Measurements from ENCODE around the gene DNASE1. TPM values are rescaled to one million over a fixed set of nuclear protein-coding genes. Genes with fewer than 3 reads are reported as not detected.

DNASE1 gene
- total RNA-seq, 1 donor from 2014 or later: 20.8 TPM

DNA sequence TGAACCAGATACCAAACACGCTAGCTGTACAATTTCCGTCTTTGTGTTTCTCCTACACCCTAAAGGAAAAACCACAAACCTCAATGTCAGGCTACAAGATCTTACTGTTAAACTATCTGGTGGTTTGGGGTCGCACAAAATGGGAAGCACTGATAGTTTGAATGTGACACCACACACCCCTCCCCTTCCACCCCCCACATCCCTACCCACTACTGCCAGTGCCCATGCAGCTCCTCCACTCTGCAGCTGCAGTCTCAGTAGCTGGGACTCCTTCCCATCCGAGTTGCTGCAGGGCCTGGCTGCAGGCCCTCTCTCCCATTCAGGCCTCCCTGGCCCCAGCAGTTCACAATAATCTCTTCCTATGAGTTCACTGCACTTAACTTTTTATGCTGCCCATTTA, 44.5 kb downstream of the DNASE1 start:
- no peak for DNase-seq

DNA sequence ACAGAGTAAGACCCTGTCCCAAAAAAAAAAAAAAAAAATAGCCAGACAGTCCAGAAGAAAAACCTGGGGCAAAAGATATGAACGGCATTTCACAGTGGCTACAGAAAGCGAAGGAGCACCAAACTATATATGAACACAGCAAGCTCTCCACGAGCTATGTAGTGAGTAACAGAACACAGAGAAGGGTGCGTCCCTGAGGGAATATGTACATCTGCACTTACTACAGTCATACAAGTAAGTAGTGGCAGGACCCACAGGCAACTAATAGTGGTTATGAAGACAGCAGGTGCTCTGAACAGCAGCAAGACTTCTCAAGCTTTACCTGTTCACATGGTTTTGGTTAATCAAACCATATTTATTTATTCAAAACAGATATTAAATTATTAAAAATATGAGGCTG, 47.0 kb downstream of the DNASE1 start:
- DNase-seq: no peak

DNA sequence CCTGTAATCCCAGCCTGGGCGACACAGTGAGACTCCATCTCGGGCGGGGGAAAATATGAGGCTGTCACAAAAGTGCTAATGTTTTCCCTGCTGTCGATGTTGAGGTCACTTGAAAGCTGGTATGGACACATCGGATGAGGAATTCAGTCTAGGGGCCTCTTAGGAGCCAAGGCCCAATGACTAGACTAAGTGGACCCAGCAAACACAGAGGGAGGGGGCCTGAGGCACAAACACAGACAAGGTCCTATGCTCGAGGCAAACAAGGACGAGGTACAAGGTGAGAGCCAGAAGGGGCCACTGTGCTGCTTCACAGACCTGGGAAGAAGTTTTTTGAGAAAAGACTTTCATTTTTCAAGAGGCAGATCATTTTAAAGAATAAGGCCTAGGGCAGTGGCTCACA, 47.6 kb downstream of the DNASE1 start:
- DNase-seq: no peak

DNA sequence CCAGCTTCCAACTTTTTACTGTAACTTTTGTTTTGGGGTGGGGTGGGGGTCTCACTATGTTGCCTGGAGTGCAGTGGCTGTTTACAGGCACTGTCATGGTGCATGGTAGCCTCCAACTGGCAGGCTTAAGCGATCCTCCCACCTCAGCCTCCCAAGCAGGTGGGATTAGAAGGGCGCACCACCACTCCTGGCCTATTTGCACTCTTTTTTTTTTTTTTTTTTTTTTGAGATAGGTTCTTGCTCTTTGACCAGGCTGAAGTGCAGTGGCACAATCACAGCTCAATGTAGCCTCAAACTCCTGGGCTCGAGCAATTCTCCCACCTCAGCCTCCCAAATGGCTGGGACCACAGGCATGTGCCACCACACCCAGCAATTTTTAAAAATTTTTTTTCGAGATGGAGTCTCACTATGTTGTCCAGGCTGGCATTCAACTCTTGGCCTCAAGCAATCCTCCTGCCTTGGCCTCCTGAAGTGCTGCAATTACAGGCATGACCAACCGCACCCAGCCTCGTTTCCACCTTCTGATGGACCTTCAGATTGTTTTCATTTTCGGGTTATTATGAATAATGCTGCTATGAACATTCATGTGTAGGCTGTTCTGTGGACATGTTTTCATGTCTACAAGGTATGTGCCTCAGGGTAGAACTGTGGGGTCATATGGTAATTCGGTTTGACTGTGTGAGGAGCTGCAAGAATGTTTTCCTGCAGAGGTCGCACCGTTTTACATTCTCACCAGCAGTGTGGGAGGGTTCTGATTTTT, 51.9 kb downstream of the DNASE1 start:
- DNase-seq: no peak

Other genes starting within 250 kb of the DNASE1 start
- gene ZNF597, start 211.2 kb upstream of the DNASE1 start, total RNA-seq: 2.4 and 3.7 TPM in 2 replicates
- gene NAA60, start 211.0 kb upstream of the DNASE1 start, total RNA-seq: 19.9 and 22.8 TPM in 2 replicates
- not detected in 2 replicates for gene C16orf90, start 159.2 kb upstream of the DNASE1 start, total RNA-seq
- gene CLUAP1, start 153.7 kb upstream of the DNASE1 start, total RNA-seq: 12.1 and 17.3 TPM in 2 replicates
- gene NLRC3, start 77.3 kb upstream of the DNASE1 start, total RNA-seq: 2.0 and 9.5 TPM in 2 replicates
- gene SLX4, start 43.1 kb upstream of the DNASE1 start, total RNA-seq: 2.7 and 5.6 TPM in 2 replicates
- 48.3 and 97.4 TPM in 2 replicates for gene TRAP1, start 62.8 kb downstream of the DNASE1 start, total RNA-seq
- 19.2 and 21.4 TPM in 2 replicates for gene CREBBP, start 226.0 kb downstream of the DNASE1 start, total RNA-seq